Spleen (tissue), 7 donors: ENCODE data around the gene TESK1.

Experiments used
- POLR2AphosphoS5 ChIP-seq, 3 donors: sonication (generic); formaldehyde crosslinking; IDR thresholded peaks; one replicate each; pipeline ENCODE4 v1.5.1; 2017; ENCODE audit warnings: antibody characterized with exemption in 3 of 3
- TF ChIP-seq, protein P1 (sequence below), 11 experiments: fragments of 200-600 bp in 7 of 11; fragments of 450-650 bp in 4 of 11; sonication (generic) in 4 of 11; IDR thresholded peaks in 8 of 11; conservative IDR thresholded peaks in 3 of 11; 1 replicate in 7 of 11; 2 replicates in 4 of 11; pipeline versions ENCODE4 v1.4.0 to v1.8.0; 2016 to 2021; ENCODE audit warnings: antibody characterized with exemption in 11 of 11, inconsistent platforms in 4 of 11, mild to moderate bottlenecking in 1 of 11
- donor health status: DM: no; HTN: no; CAD: no; lungs with moderate emphysema.
- donor health status: DM: no; HTN: no; CAD: no.
- donor health status: DM: no; HTN: no; CAD: no.

DNA sequence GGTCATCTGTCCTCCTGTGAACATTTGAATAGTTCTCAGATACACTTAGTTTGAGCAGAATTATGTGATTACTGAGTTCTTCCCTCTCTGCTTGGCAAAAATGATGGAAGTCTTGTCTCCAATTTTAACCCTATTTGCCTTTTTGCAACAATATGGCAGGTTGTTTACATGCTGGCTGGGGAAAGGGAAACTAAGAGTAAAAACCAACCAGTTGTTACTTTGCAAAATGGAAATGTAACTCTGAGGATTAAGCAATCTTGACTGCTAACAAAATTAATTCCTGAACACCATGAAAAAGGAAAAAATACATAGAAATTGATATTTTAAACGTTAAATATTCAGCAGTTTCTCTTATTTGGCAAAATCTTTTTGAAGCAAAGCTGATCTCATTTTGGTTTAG lies 34.6 kb downstream of the TESK1 start:
- TF ChIP-seq, protein P1, sequence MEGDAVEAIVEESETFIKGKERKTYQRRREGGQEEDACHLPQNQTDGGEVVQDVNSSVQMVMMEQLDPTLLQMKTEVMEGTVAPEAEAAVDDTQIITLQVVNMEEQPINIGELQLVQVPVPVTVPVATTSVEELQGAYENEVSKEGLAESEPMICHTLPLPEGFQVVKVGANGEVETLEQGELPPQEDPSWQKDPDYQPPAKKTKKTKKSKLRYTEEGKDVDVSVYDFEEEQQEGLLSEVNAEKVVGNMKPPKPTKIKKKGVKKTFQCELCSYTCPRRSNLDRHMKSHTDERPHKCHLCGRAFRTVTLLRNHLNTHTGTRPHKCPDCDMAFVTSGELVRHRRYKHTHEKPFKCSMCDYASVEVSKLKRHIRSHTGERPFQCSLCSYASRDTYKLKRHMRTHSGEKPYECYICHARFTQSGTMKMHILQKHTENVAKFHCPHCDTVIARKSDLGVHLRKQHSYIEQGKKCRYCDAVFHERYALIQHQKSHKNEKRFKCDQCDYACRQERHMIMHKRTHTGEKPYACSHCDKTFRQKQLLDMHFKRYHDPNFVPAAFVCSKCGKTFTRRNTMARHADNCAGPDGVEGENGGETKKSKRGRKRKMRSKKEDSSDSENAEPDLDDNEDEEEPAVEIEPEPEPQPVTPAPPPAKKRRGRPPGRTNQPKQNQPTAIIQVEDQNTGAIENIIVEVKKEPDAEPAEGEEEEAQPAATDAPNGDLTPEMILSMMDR (IDR thresholded peaks at IDR 0.05 in 8 of 11, conservative IDR thresholded peaks at IDR 0.05 in 3 of 11) = no peak
- TF ChIP-seq POLR2AphosphoS5 (IDR thresholded peaks at IDR 0.05) = no peak
